H9 (cell line): ENCODE measurements around the gene FPR1. TPM values are rescaled to one million over a fixed set of nuclear protein-coding genes. Genes with fewer than 3 reads are reported as not detected.

Experiments
- DNase-seq: peaks from one replicate; pipeline ENCODE4 v3.0.0-alpha.2; 2017
- H2AFZ ChIP-seq: one replicate; pipeline ENCODE4 v1.6.1; 2013; ENCODE audit warnings: mild to moderate bottlenecking, low read length, control low read depth, moderate library complexity
- H2AK5ac ChIP-seq: 2 replicates; pipeline ENCODE4 v1.6.1; 2013; ENCODE audit warnings: low read length, control low read depth, mixed read lengths; ENCODE audit not compliant: insufficient read length
- H2BK120ac ChIP-seq: one replicate; pipeline ENCODE4 v1.6.1; 2013; ENCODE audit warnings: low read depth, mild to moderate bottlenecking, low read length, control low read depth, inconsistent platforms; ENCODE audit not compliant: poor library complexity, severe bottlenecking
- H2BK12ac ChIP-seq: 2 replicates; pipeline ENCODE4 v1.6.1; 2013; ENCODE audit warnings: low read length, control low read depth, mixed read lengths, low read depth; ENCODE audit not compliant: insufficient read length
- H2BK15ac ChIP-seq: 2 replicates; pipeline ENCODE4 v1.6.1; 2013; ENCODE audit warnings: low read depth, low read length, control low read depth
- H2BK20ac ChIP-seq: one replicate; pipeline ENCODE4 v1.6.1; 2013; ENCODE audit warnings: low read depth, mild to moderate bottlenecking, low read length, control low read depth, inconsistent platforms; ENCODE audit not compliant: poor library complexity, severe bottlenecking
- H2BK5ac ChIP-seq: 2 replicates; pipeline ENCODE4 v1.6.1; 2013; ENCODE audit warnings: low read length, control low read depth, mixed read lengths; ENCODE audit not compliant: insufficient read length
- H3K14ac ChIP-seq: 2 replicates; pipeline ENCODE4 v1.6.1; 2013; ENCODE audit warnings: low read length, control low read depth; ENCODE audit not compliant: insufficient read depth
- H3K18ac ChIP-seq: 2 replicates; pipeline ENCODE4 v1.6.1; 2013; ENCODE audit warnings: low read depth, mild to moderate bottlenecking, mixed read lengths, low read length, control low read depth; ENCODE audit not compliant: insufficient read length
- H3K23ac ChIP-seq: 2 replicates; pipeline ENCODE4 v1.6.1; 2013; ENCODE audit warnings: low read length, control low read depth, mixed read lengths, low read depth; ENCODE audit not compliant: insufficient read length
- H3K23me2 ChIP-seq: 2 replicates; pipeline ENCODE4 v1.6.1; 2013; ENCODE audit warnings: low read depth, mild to moderate bottlenecking, mixed read lengths, low read length, control low read depth; ENCODE audit not compliant: insufficient read length, poor library complexity, severe bottlenecking
- H3K27ac ChIP-seq: 2 replicates; pipeline ENCODE4 v1.5.1; 2013; ENCODE audit warnings: low read length, control low read depth, mixed read lengths, low read depth; ENCODE audit not compliant: insufficient read length
- H3K27me3 ChIP-seq: 2 replicates; pipeline ENCODE4 v1.6.1; 2013; ENCODE audit warnings: low read length, control low read depth, inconsistent platforms; ENCODE audit not compliant: insufficient read depth
- H3K4ac ChIP-seq: 2 replicates; pipeline ENCODE4 v1.6.1; 2013; ENCODE audit warnings: low read depth, mild to moderate bottlenecking, control low read depth, inconsistent platforms, low read length, moderate library complexity
- H3K4me1 ChIP-seq: 2 replicates; pipeline ENCODE4 v1.6.1; 2013; ENCODE audit warnings: low read length, control low read depth, inconsistent platforms; ENCODE audit not compliant: insufficient read depth
- H3K4me2 ChIP-seq: 2 replicates; pipeline ENCODE4 v1.6.1; 2013; ENCODE audit warnings: low read length, control low read depth, mixed read lengths; ENCODE audit not compliant: insufficient read length, insufficient read depth
- H3K56ac ChIP-seq: 2 replicates; pipeline ENCODE4 v1.6.1; 2013; ENCODE audit warnings: low read depth, mild to moderate bottlenecking, mixed read lengths, low read length, control low read depth; ENCODE audit not compliant: insufficient read length
- H3K79me1 ChIP-seq: 2 replicates; pipeline ENCODE4 v1.6.1; 2013; ENCODE audit warnings: low read depth, mild to moderate bottlenecking, moderate library complexity, low read length, control low read depth, inconsistent platforms; ENCODE audit not compliant: insufficient read depth, poor library complexity, severe bottlenecking
- H3K79me2 ChIP-seq: 2 replicates; pipeline ENCODE4 v1.6.1; 2013; ENCODE audit warnings: low read length, control low read depth, inconsistent platforms; ENCODE audit not compliant: insufficient read depth
- H3K9ac ChIP-seq: 2 replicates; pipeline ENCODE4 v1.6.1; 2013; ENCODE audit warnings: low read length, control low read depth, mixed read lengths; ENCODE audit not compliant: insufficient read length; ENCODE audit errors: extremely low read depth
- H3K9me3 ChIP-seq: one replicate; pipeline ENCODE4 v1.6.1; 2013; ENCODE audit warnings: low read depth, low read length, inconsistent platforms; ENCODE audit not compliant: control insufficient read depth
- H3T11ph ChIP-seq: one replicate; pipeline ENCODE4 v1.6.1; 2013; ENCODE audit warnings: mild to moderate bottlenecking, low read length, control low read depth, inconsistent platforms
- H4K20me1 ChIP-seq: one replicate; pipeline ENCODE4 v1.6.1; 2013; ENCODE audit not compliant: control insufficient read depth, insufficient read length, insufficient read depth
- H4K5ac ChIP-seq: 2 replicates; pipeline ENCODE4 v1.6.1; 2013; ENCODE audit warnings: low read depth, mild to moderate bottlenecking, mixed read lengths, low read length, control low read depth; ENCODE audit not compliant: insufficient read length
- H4K8ac ChIP-seq: replicated peaks from 2 replicates; pipeline ENCODE4 v1.6.1; 2013; ENCODE audit warnings: low read length, control low read depth, mixed read lengths, low read depth; ENCODE audit not compliant: insufficient read length
- H4K91ac ChIP-seq: 2 replicates; pipeline ENCODE4 v1.6.1; 2013; ENCODE audit warnings: low read depth, mild to moderate bottlenecking, moderate library complexity, mixed read lengths, low read length, control low read depth; ENCODE audit not compliant: insufficient read length
- H3K27ac Mint-ChIP-seq, 3 experiments: 2 replicates in 2 of 3; 3 replicates in 1 of 3; pipeline ENCODE4 v1.8.0; 2020 to 2021; ENCODE audit warnings: mixed read lengths in 3 of 3, mild to moderate bottlenecking in 1 of 3, moderate library complexity in 1 of 3
- H3K27me3 Mint-ChIP-seq: 2 replicates; pipeline ENCODE4 v1.8.0; 2021; ENCODE audit warnings: low read depth, mild to moderate bottlenecking, moderate library complexity, mixed read lengths
- H3K36me3 Mint-ChIP-seq, 3 experiments: 2 replicates in 2 of 3; 3 replicates in 1 of 3; pipeline ENCODE4 v1.8.0; 2020 to 2021; ENCODE audit warnings: low read depth in 3 of 3, mixed read lengths in 3 of 3; ENCODE audit not compliant: insufficient read depth in 1 of 3
- H3K4me1 Mint-ChIP-seq, 2 experiments: 2 replicates each; pipeline ENCODE4 v1.8.0; 2020; ENCODE audit warnings: mixed read lengths in 2 of 2
- H3K4me3 Mint-ChIP-seq, 2 experiments: 2 replicates in 1 of 2; 3 replicates in 1 of 2; pipeline ENCODE4 v1.8.0; 2020 to 2021; ENCODE audit warnings: mild to moderate bottlenecking in 2 of 2, mixed read lengths in 2 of 2, moderate library complexity in 1 of 2
- H3K9me3 Mint-ChIP-seq, 2 experiments: 2 replicates in 1 of 2; 3 replicates in 1 of 2; pipeline ENCODE4 v1.8.0; 2020; ENCODE audit warnings: mild to moderate bottlenecking in 2 of 2, mixed read lengths in 2 of 2, moderate library complexity in 1 of 2
- CTCF ChIP-seq: fragments of 200-600 bp; sonication (generic); conservative IDR thresholded peaks from 3 replicates; pipeline ENCODE4 v1.8.0; 2021; ENCODE audit warnings: antibody characterized with exemption, mild to moderate bottlenecking
- WGBS: extraction: QIAGEN DNeasy Blood & Tissue Kit; methylation state at CpG from one replicate; pipeline ENCODE4 v1.1.7; 2013; ENCODE audit warnings: missing lambda C conversion rate, low lambda C conversion rate, mixed read lengths; ENCODE audit not compliant: insufficient read length; ENCODE audit errors: extremely low coverage; 5-methylcytosine and 5-hydroxymethylcytosine counted together
- total RNA-seq: library from RNA; stranded (reverse); gene quantifications from 2 replicates; pipeline ENCODE4 v1.2.1, GENCODE V29; 2021

The FPR1 gene
- total RNA-seq, 1 experiment from 2014 or later, result not detected

- Mint-ChIP-seq H3K27ac (no peak overlapping the region), H3K27me3 (peaks cover 9% of the 10 kb centered on the region), H3K36me3 (peaks cover 0 to 2% (median 0%) of the 10 kb centered on the region in 3 experiments; a peak in 1 of 7 replicates), H3K4me3 (no peak overlapping the region), H3K4me1 (no peaks in the 10 kb centered on the region), H3K9me3 (peaks cover 26 to 76% of the 10 kb centered on the region in 2 experiments)
- Histone ChIP-seq H4K8ac (no peak overlapping the region), H4K5ac (no peak overlapping the region), H3K18ac (no peak overlapping the region), H2BK15ac (no peak overlapping the region), H3K4ac (no peak overlapping the region), H3K56ac (no peak overlapping the region), H3K79me2 (no peaks in the 10 kb centered on the region), H2BK12ac (no peak overlapping the region), H2BK120ac (no peak overlapping the region), H3K4me2 (no peak overlapping the region), H2BK5ac (no peak overlapping the region), H2AFZ (no peak overlapping the region), H3T11ph (no peak overlapping the region), H3K79me1 (no peaks in the 10 kb centered on the region), H2AK5ac (no peak overlapping the region), H4K91ac (no peak overlapping the region), H3K23me2 (no peaks in the 10 kb centered on the region), H4K20me1 (no peaks in the 10 kb centered on the region), H3K27ac (no peak overlapping the region), H3K27me3 (no peaks in the 10 kb centered on the region), H3K9ac (no peak overlapping the region), H3K23ac (no peak overlapping the region), H3K14ac (no peak overlapping the region), H2BK20ac (no peak overlapping the region), H3K9me3 (no peaks in the 10 kb centered on the region), H3K4me1 (no peaks in the 10 kb centered on the region)
- DNase-seq, result no peak
- no CpG with 5 or more reads among the region's 6 CpGs for WGBS
- TF ChIP-seq CTCF, result no peak
Observed at GRCh38 chr19:51742789-51743188, 8.9 kb downstream of the FPR1 start.
